Ovary (tissue), 9 donors: Measurements from ENCODE around the gene IL12RB1. TPM values are rescaled to one million over a fixed set of nuclear protein-coding genes. Genes with fewer than 3 reads are reported as not detected.

Experiments used
- DNase-seq, 5 donors: peaks; one replicate each; pipeline ENCODE4 v3.0.0-alpha.2; 2019 to 2020
- H3K27ac ChIP-seq, 2 donors: fragments of 200-600 bp; one replicate each; pipeline versions ENCODE4 v1.5.1 to v1.8.0; 2019 to 2022
- H3K27me3 ChIP-seq: fragments of 200-600 bp; one replicate; pipeline ENCODE4 v1.8.0; 2022
- H3K36me3 ChIP-seq: fragments of 200-600 bp; sonication (generic); one replicate; pipeline ENCODE4 v1.5.1; 2019
- H3K4me1 ChIP-seq: one replicate; pipeline ENCODE4 v1.8.1; 2013; ENCODE audit warnings: mild to moderate bottlenecking, moderate library complexity; ENCODE audit not compliant: insufficient read depth
- H3K4me3 ChIP-seq: fragments of 200-600 bp; sonication (generic); one replicate; pipeline ENCODE4 v1.5.1; 2017
- H3K9me3 ChIP-seq, 2 donors: fragments of 200-600 bp in 1 of 2; sonication (generic) in 1 of 2; one replicate each; pipeline versions ENCODE4 v1.5.1 to v1.8.1; 2013 to 2019; ENCODE audit warnings: mild to moderate bottlenecking in 1 of 2, moderate library complexity in 1 of 2
- EP300 ChIP-seq: sonication (generic); formaldehyde crosslinking; IDR thresholded peaks from one replicate; pipeline ENCODE4 v1.6.1; 2017; ENCODE audit warnings: antibody characterized with exemption
- POLR2A ChIP-seq: fragments of 450-650 bp; IDR thresholded peaks from one replicate; pipeline ENCODE4 v1.6.1; 2017; ENCODE audit warnings: antibody characterized with exemption, mild to moderate bottlenecking, moderate library complexity
- WGBS, 3 donors: extraction: QIAGEN DNeasy Blood & Tissue Kit in 1 of 3; methylation state at CpG; one replicate each; pipeline versions ENCODE4 v1.1.5 to v1.1.7; 2013 to 2017; 5-methylcytosine and 5-hydroxymethylcytosine counted together
- intact Hi-C, 4 donors: fragments of 100-400 bp; cut with DNase I; formaldehyde crosslinking; loops; one replicate each; pipeline versions ENCODE4 v1.11.0 to v1.15.1; 2022 to 2023
- polyA plus RNA-seq, 2 donors: library from polyadenylated mRNA; stranded (reverse); fragments of 200-250 nt in 1 of 2; fragments of 350-450 nt in 1 of 2; fragmentation: Illumina TruSeq in 1 of 2; extraction: RNeasy Lipid Tissue Mini Kit (QIAGEN cat#74804) in 1 of 2; gene quantifications; one replicate each; pipeline ENCODE4 v1.2.3, GENCODE V29; 2013 to 2014
- total RNA-seq, 7 donors: library from RNA; depleted of rRNA in 2 of 7; stranded (reverse); fragments of >200 nt in 2 of 7; fragmentation: NEBNext Ultra II Directional in 3 of 7; extraction: Animal tissue kit (Norgen Biotek cat#: 25700) in 3 of 7; gene quantifications; one replicate each; pipeline versions ENCODE4 v1.1.0 to v1.2.4, GENCODE V29; 2016 to 2023
- TF ChIP-seq, protein P1 (sequence below), 3 donors: fragments of 450-650 bp in 2 of 3; fragments of 200-600 bp in 1 of 3; IDR thresholded peaks; one replicate each; pipeline versions ENCODE4 v1.5.1 to v1.8.0; 2016 to 2022; ENCODE audit warnings: antibody characterized with exemption in 3 of 3, mild to moderate bottlenecking in 1 of 3
- donor health status: DM: no; HTN: no; CAD: no; lungs with moderate emphysema.
- donor health status: DM: no; HTN: no; CAD: no.
- donor health status: Bipolar disorder and iron deficiency.
- donor health status: DM: yes; HTN: yes; CAD: no.
- donor health status: DM: no; HTN: no; CAD: no.
- donor health status: DM: yes; HTN: yes; CAD: no.

The IL12RB1 gene
- total and polyA plus RNA-seq, 9 donors: 0.22 to 0.89 (median 0.57) TPM

DNA sequence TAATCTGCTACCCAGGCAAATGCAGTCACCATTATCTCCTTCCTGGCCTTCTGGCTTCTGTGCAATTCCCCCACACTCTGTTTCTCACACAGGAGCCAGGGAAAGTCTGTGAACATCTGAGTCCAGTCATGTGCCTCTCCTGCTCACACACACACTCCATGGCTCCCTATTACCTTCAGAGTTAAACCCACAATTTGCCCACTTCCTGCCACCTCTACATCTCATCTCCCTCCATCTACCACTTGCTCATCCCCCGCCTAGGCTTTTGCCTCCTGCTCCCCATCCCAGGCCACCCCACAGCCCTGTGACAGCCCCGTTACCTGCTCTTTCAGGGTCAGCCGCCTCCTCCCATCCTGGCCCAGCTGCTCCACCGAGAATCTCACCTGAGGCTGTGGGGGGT, 13.5 kb downstream of the IL12RB1 start:
- 63 to 78% (median 75%) methylated on average over 4 of the region's 4 CpGs for WGBS, 3 donors
- Histone ChIP-seq H3K4me3 (no peak overlapping the region), H3K36me3 (no peaks in the 10 kb centered on the region), H3K27me3 (no peaks in the 10 kb centered on the region), H3K4me1 (no peaks in the 10 kb centered on the region), H3K9me3 (no peaks in the 10 kb centered on the region), H3K27ac (no peak overlapping the region)
- DNase-seq: no peak
- intact Hi-C loops: no loop called here
- TF ChIP-seq, protein P1, sequence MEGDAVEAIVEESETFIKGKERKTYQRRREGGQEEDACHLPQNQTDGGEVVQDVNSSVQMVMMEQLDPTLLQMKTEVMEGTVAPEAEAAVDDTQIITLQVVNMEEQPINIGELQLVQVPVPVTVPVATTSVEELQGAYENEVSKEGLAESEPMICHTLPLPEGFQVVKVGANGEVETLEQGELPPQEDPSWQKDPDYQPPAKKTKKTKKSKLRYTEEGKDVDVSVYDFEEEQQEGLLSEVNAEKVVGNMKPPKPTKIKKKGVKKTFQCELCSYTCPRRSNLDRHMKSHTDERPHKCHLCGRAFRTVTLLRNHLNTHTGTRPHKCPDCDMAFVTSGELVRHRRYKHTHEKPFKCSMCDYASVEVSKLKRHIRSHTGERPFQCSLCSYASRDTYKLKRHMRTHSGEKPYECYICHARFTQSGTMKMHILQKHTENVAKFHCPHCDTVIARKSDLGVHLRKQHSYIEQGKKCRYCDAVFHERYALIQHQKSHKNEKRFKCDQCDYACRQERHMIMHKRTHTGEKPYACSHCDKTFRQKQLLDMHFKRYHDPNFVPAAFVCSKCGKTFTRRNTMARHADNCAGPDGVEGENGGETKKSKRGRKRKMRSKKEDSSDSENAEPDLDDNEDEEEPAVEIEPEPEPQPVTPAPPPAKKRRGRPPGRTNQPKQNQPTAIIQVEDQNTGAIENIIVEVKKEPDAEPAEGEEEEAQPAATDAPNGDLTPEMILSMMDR (IDR thresholded peaks at IDR 0.05): no peak
- TF ChIP-seq POLR2A (no peak), EP300 (no peak)

DNA sequence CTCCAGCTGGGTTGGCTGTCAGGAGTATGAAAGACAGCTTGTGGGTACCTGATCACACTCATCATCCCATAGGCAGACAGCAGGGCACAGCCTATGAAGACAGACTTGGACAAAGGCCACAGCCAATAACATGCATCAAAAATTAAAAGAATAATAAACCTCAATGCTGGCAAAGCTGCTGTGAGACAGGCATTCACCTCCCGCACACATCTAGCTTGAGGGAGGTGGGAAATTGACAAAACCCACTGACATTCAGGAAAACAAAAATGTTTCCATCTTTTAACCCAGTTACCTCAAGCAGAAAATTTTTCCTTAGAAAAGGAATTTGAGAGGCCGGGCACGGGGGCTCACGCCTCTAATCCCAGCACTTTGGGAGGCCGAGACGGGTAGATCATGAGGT, 14.4 kb downstream of the IL12RB1 start:
- WGBS, 3 donors: 73 to 83% (median 80%) methylated on average over 6 of the region's 6 CpGs
- TF ChIP-seq POLR2A (no peak), EP300 (no peak)
- TF ChIP-seq, protein P1 (IDR thresholded peaks at IDR 0.05): no peak
- Histone ChIP-seq H3K9me3 (no peaks in the 10 kb centered on the region), H3K36me3 (no peaks in the 10 kb centered on the region), H3K27ac (no peak overlapping the region), H3K4me3 (no peak overlapping the region), H3K4me1 (no peaks in the 10 kb centered on the region), H3K27me3 (no peaks in the 10 kb centered on the region)
- DNase-seq: no peak
- intact Hi-C loops: no loop called here

DNA sequence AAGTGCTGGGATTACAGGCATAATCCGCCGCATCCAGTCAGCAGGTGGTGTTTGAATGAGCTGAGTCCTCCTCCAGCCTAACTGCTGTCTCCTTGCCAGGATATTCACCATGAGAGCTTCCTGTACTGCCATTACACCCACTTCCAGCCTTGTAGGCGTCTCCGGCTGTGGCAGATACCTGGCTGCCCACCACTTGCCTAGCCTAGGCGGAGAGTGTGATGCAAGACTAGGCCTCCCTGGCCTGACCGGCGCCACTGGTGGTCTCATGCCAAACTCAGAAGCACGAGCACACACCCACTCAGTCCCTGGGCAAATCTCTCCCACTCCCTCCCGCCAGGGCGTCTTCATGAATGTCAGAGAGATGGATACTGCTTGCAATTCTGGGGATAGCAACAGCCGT, 16.6 kb downstream of the IL12RB1 start:
- no peaks in the 10 kb centered on the region for H3K36me3 ChIP-seq
- WGBS, 3 donors: 46 to 60% (median 51%) methylated on average over 8 to 11 of the region's 11 CpGs
- no peaks in the 10 kb centered on the region for H3K27me3 ChIP-seq
- no peaks in the 10 kb centered on the region for H3K4me1 ChIP-seq
- no peaks in the 10 kb centered on the region for H3K9me3 ChIP-seq
- H3K27ac ChIP-seq: no peak overlapping the region
- TF ChIP-seq POLR2A (no peak), EP300 (no peak)
- TF ChIP-seq, protein P1 (IDR thresholded peaks at IDR 0.05): no peak
- DNase-seq: no peak
- intact Hi-C loops: no loop called here
- no peak overlapping the region for H3K4me3 ChIP-seq

DNA sequence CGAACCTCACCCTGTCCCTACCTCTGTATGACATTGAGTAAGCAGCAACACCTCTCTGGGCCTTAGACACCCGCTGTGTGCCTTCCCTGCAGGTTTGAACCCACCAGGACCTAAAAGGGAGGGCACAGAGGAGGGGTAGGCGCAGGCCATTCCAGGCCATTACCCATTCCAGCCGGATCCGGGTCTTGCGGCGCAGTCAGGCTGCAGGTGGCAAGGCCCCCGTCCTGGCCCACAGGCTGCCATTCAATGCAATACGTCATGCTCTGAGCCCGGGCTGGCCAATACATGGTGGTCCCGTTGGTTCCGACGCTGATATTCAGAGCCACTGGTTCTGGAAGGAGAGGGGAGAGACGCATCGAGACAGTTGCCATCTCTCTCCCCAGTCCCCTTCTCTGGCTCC, 17.4 kb downstream of the IL12RB1 start:
- H3K4me1 ChIP-seq: no peaks in the 10 kb centered on the region
- intact Hi-C loops: no loop called here
- no peaks in the 10 kb centered on the region for H3K27me3 ChIP-seq
- H3K9me3 ChIP-seq: no peaks in the 10 kb centered on the region
- H3K36me3 ChIP-seq: no peaks in the 10 kb centered on the region
- 79 to 80% (median 80%) methylated on average over 15 of the region's 15 CpGs for WGBS, 3 donors
- DNase-seq: no peak
- TF ChIP-seq EP300 (no peak), POLR2A (no peak)
- TF ChIP-seq, protein P1 (IDR thresholded peaks at IDR 0.05): no peak
- no peak overlapping the region for H3K4me3 ChIP-seq
- no peak overlapping the region for H3K27ac ChIP-seq

DNA sequence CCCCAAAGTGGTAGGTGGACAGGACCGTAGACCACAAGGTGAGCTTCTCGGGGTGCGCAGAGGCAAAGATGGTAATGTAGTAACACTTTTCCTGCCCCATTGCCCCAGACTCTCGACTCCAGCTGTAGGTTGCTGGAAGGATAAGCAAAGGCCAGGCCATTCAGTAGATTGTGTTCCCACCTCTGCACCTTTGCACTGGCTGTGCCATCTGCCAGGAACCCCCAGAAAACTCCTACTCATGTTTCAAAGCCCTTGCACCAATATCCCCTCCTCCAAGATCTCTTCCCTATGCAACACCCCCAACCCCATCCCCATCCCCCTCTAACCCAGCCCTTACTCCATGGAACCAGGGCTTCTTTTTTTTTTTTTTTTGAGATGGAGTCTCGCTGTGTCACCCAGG, 18.3 kb downstream of the IL12RB1 start:
- no peaks in the 10 kb centered on the region for H3K4me1 ChIP-seq
- H3K9me3 ChIP-seq: no peaks in the 10 kb centered on the region
- intact Hi-C loops: no loop called here
- H3K27me3 ChIP-seq: no peaks in the 10 kb centered on the region
- no peak for DNase-seq
- no peak overlapping the region for H3K4me3 ChIP-seq
- H3K36me3 ChIP-seq: no peaks in the 10 kb centered on the region
- TF ChIP-seq, protein P1 (IDR thresholded peaks at IDR 0.05): no peak
- TF ChIP-seq EP300 (no peak), POLR2A (no peak)
- 85 to 92% (median 90%) methylated on average over 5 of the region's 5 CpGs for WGBS, 3 donors
- H3K27ac ChIP-seq: no peak overlapping the region
